HG03432 (cell line): Measurements from ENCODE around the gene MYRF.

Source experiments
- ATAC-seq: cut with Tn5 transposase; IDR thresholded peaks from one replicate; pipeline ENCODE4 v1.9.1; 2021; ENCODE audit warnings: mild to moderate bottlenecking, moderate library complexity; ENCODE audit not compliant: unreplicated experiment

Gene MYRF

GRCh38 chr11:61775606-61776554, 23.4 kb downstream of the MYRF start:
- no peak for ATAC-seq

GRCh38 chr11:61776561-61777075, 24.2 kb downstream of the MYRF start:
- ATAC-seq: no peak

GRCh38 chr11:61777234-61778090, 25.0 kb downstream of the MYRF start:
- no peak for ATAC-seq

GRCh38 chr11:61778357-61778886, 26.0 kb downstream of the MYRF start:
- no peak for ATAC-seq

- ATAC-seq: no peak
Measured at GRCh38 chr11:61778920-61779650, 26.6 kb downstream of the MYRF start.

- ATAC-seq: no peak
Measured at GRCh38 chr11:61779666-61780525, 27.5 kb downstream of the MYRF start.

GRCh38 chr11:61780581-61781162, 28.2 kb downstream of the MYRF start:
- ATAC-seq: no peak

- ATAC-seq: no peak
Measured at GRCh38 chr11:61781585-61781984, 29.1 kb downstream of the MYRF start.

- no peak for ATAC-seq
Measured at GRCh38 chr11:61782299-61782698, 29.9 kb downstream of the MYRF start.

- ATAC-seq: no peak
Measured at GRCh38 chr11:61782841-61783240, 30.4 kb downstream of the MYRF start.

- no peak for ATAC-seq
Measured at GRCh38 chr11:61783717-61784505, 31.5 kb downstream of the MYRF start.

GRCh38 chr11:61784506-61784805, 32.0 kb downstream of the MYRF start:
- ATAC-seq: no peak

GRCh38 chr11:61785837-61786402, 33.5 kb downstream of the MYRF start:
- ATAC-seq: no peak

GRCh38 chr11:61787928-61788491, 35.6 kb downstream of the MYRF start:
- no peak for ATAC-seq

- ATAC-seq: peak; percentile 35
Measured at GRCh38 chr11:61791737-61792309, 39.4 kb downstream of the MYRF start.

GRCh38 chr11:61792310-61793082, 40.1 kb downstream of the MYRF start, which contains the start of the genes FEN1 and TMEM258:
TSS of gene FEN1 (plus strand) at chr11:61792911. CDS start at chr11:61795362, 2,451 bp downstream.
TSS of gene TMEM258 (minus strand) at chr11:61792599. CDS start at chr11:61792558, 41 bp downstream.
- ATAC-seq: peak; percentile 88
